ENCODE data around the gene SUPT20H.

- no peak for TF ChIP-seq CTCF (IDR thresholded peaks at IDR 0.05; ENCODE audit: poor library complexity, severe bottlenecking)
- no peak for TF ChIP-seq SMC3 (conservative IDR thresholded peaks at IDR 0.05; ENCODE audit: poor library complexity)
- no peak for TF ChIP-seq POLR2AphosphoS5 (IDR thresholded peaks at IDR 0.05)
- TF ChIP-seq TAF1 (IDR thresholded peaks at IDR 0.05; ENCODE audit: low read depth) = no peak
- no peak for TF ChIP-seq EP300 (conservative IDR thresholded peaks at IDR 0.05; ENCODE audit: poor library complexity, severe bottlenecking)
- TF ChIP-seq EZH2 (IDR thresholded peaks at IDR 0.05; ENCODE audit: borderline replicate concordance, insufficient read depth, low read length, poor library complexity, severe bottlenecking) = no peak
- no peak for TF ChIP-seq RAD21 (conservative IDR thresholded peaks at IDR 0.05)
Observed at GRCh38 chr13:37070145-37070695, 10.7 kb upstream of the SUPT20H start.

Data from neural cell (in vitro differentiated cells).